ENCODE measurements around the gene C16orf96.
A peak's percentile ranks its signal among the peaks of the same experiment; 100 is the strongest.

C16orf96 gene

GRCh38 chr16:4624015-4624826 is 68.1 kb downstream of the C16orf96 start, which contains the start of gene MGRN1 (continued):
- TF ChIP-seq SP2 (tag by site-specific recombination; IDR thresholded peaks at IDR 0.05) (peak; percentile 56), ZBTB17 (tag by site-specific recombination; IDR thresholded peaks at IDR 0.05) (peak; percentile 90), ZNF548 (tag by site-specific recombination; IDR thresholded peaks at IDR 0.05) (no peak), KLF8 (tag by site-specific recombination; IDR thresholded peaks at IDR 0.05) (peak; percentile 83), ZNF580 (tag by site-specific recombination; IDR thresholded peaks at IDR 0.05) (peak; percentile 88), ZNF16 (tag by site-specific recombination; IDR thresholded peaks at IDR 0.05; ENCODE audit: low read depth) (no peak), GLIS1 (tag by site-specific recombination; IDR thresholded peaks at IDR 0.05) (peak; percentile 3; the same call in 1 of the 2 replicates), REPIN1 (tag by site-specific recombination; IDR thresholded peaks at IDR 0.05; ENCODE audit: low read depth) (no peak), ZFP69B (tag by site-specific recombination; IDR thresholded peaks at IDR 0.05) (peak; percentile 71), PATZ1 (tag by site-specific recombination; IDR thresholded peaks at IDR 0.05) (peak; percentile 73)

GRCh38 chr16:4624827-4625559 is 68.9 kb downstream of the C16orf96 start:
- Histone ChIP-seq H3K4me3 (ENCODE audit: low read depth, low read length) (peak overlapping the region; percentile 97), H3K9me3 (ENCODE audit: control insufficient read depth, insufficient read depth, low read depth, low read length) (no peaks in the 10 kb centered on the region), H3K27ac (ENCODE audit: extremely low read depth, low read depth, low read length) (peak overlapping the region; percentile 93), H3K36me3 (ENCODE audit: control insufficient read depth in 2 of 2, insufficient read depth in 1 of 2, low read length in 2 of 2) (peaks cover 0 to 12% of the 10 kb centered on the region in 2 experiments; a peak in 2 of 3 replicates), H3K4me1 (ENCODE audit: control insufficient read depth, insufficient read depth, low read length) (no peaks in the 10 kb centered on the region)
- ChIA-PET CTCF (interaction anchor here (0.6 to 2.2 kb wide), 23 partner anchors 8 to 407 kb away, joined by 3 to 11 read pairs (median 4); no protein-coding TSS in a partner anchor), POLR2A (interaction anchor here (1.1 to 3.3 kb wide), 3 partner anchors 10 to 110 kb away, joined by 3 to 31 read pairs (median 5); partner anchors contain the start of genes ANKS3, DNAAF8 and UBALD1)
- no peak for TF ChIP-seq ZSCAN18 (tag by site-specific recombination; IDR thresholded peaks at IDR 0.05)
- TF ChIP-seq ZSCAN23 (tag by site-specific recombination; IDR thresholded peaks at IDR 0.05), result no peak
- no peak for TF ChIP-seq ELK4 (IDR thresholded peaks at IDR 0.05; ENCODE audit: borderline replicate concordance, low read depth, low read length)
- no peak for TF ChIP-seq WT1 (tag by site-specific recombination; IDR thresholded peaks at IDR 0.05)
- TF ChIP-seq ZNF10 (tag by site-specific recombination; IDR thresholded peaks at IDR 0.05), result no peak
- no peak for TF ChIP-seq ZNF248 (tag by site-specific recombination; IDR thresholded peaks at IDR 0.05)
- no peak for TF ChIP-seq ZNF426 (tag by site-specific recombination; IDR thresholded peaks at IDR 0.05)
- TF ChIP-seq ZNF623 (tag by site-specific recombination; IDR thresholded peaks at IDR 0.05), result no peak
- TF ChIP-seq ZNF23 (tag by site-specific recombination; IDR thresholded peaks at IDR 0.05; ENCODE audit: borderline replicate concordance), result no peak
- TF ChIP-seq TCF7L2 (IDR thresholded peaks at IDR 0.05; ENCODE audit: borderline replicate concordance, low read depth, low read length), result no peak
- TF ChIP-seq ZNF175 (tag by site-specific recombination; IDR thresholded peaks at IDR 0.05), result no peak
- no peak for TF ChIP-seq ZNF362 (tag by site-specific recombination; IDR thresholded peaks at IDR 0.05)
- TF ChIP-seq ZIC2 (tag by site-specific recombination; IDR thresholded peaks at IDR 0.05), result peak; percentile 90
- no peak for TF ChIP-seq ZNF558 (tag by site-specific recombination; IDR thresholded peaks at IDR 0.05)
- no peak for TF ChIP-seq ZBTB21 (tag by site-specific recombination; IDR thresholded peaks at IDR 0.05)
- TF ChIP-seq ZNF585B (tag by site-specific recombination; IDR thresholded peaks at IDR 0.05), result no peak
- TF ChIP-seq ZNF501 (tag by site-specific recombination; IDR thresholded peaks at IDR 0.05), result no peak
- no peak for TF ChIP-seq ZNF26 (tag by site-specific recombination; IDR thresholded peaks at IDR 0.05)

Measured in HEK293 (cell line).